ENCODE measurements around the gene OOEP.
"Not testable (repeated sequence)": the region's sequence is repeated elsewhere in the genome, so short reads cannot be mapped to it uniquely, and the experiment has no call there.

OOEP gene

GRCh38 chr6:73393278-73393677 is 23.6 kb upstream of the OOEP start:
- H3K9me3 ChIP-seq (ENCODE audit: control extremely low read depth in 1 of 5, control insufficient read depth in 4 of 5, insufficient read depth in 2 of 5, low read depth in 1 of 5, low read length in 4 of 5): no peaks in the 10 kb centered on the region
- H3K27me3 ChIP-seq (replicated peaks in 2 of 5; ENCODE audit: control insufficient read depth in 4 of 5, insufficient read depth in 5 of 5, low read length in 4 of 5): no peaks in the 10 kb centered on the region
- H3K4me1 ChIP-seq (ENCODE audit: control extremely low read depth in 1 of 4, control insufficient read depth in 4 of 4, insufficient read depth in 4 of 4, low read length in 3 of 4): peaks cover 0 to 18% (median 9%) of the 10 kb centered on the region in 4 experiments
- ChIA-PET CTCF (no interaction called here), POLR2A (no interaction called here)
- WGBS (ENCODE audit: insufficient coverage): 100% methylated on average over 1 of the region's 3 CpGs
- H3K27ac ChIP-seq (ENCODE audit: insufficient read depth in 1 of 2, low read depth in 1 of 2, low read length in 2 of 2, poor library complexity in 1 of 2, severe bottlenecking in 2 of 2): no peak overlapping the region
- H3K4me3 ChIP-seq (ENCODE audit: control insufficient read depth in 1 of 7, extremely low read depth in 1 of 7, insufficient read depth in 4 of 7, low read depth in 2 of 7, low read length in 6 of 7): no peak overlapping the region
- no peak for DNase-seq
- H3K36me3 ChIP-seq (ENCODE audit: control insufficient read depth in 4 of 4, insufficient read depth in 4 of 4, low read length in 3 of 4): no peaks in the 10 kb centered on the region

GRCh38 chr6:73392188-73392587 is 22.5 kb upstream of the OOEP start:
- WGBS (ENCODE audit: insufficient coverage): 63% methylated on average over 1 of the region's 4 CpGs
- peaks cover 0 to 18% (median 9%) of the 10 kb centered on the region in 4 experiments for H3K4me1 ChIP-seq (ENCODE audit: control extremely low read depth in 1 of 4, control insufficient read depth in 4 of 4, insufficient read depth in 4 of 4, low read length in 3 of 4)
- H3K27ac ChIP-seq (ENCODE audit: insufficient read depth in 1 of 2, low read depth in 1 of 2, low read length in 2 of 2, poor library complexity in 1 of 2, severe bottlenecking in 2 of 2); H3K4me3 ChIP-seq (ENCODE audit: control insufficient read depth in 1 of 7, extremely low read depth in 1 of 7, insufficient read depth in 4 of 7, low read depth in 2 of 7, low read length in 6 of 7); H3K27me3 ChIP-seq (replicated peaks in 2 of 5; ENCODE audit: control insufficient read depth in 4 of 5, insufficient read depth in 5 of 5, low read length in 4 of 5); POLR2A ChIA-PET; H3K9me3 ChIP-seq (ENCODE audit: control extremely low read depth in 1 of 5, control insufficient read depth in 4 of 5, insufficient read depth in 2 of 5, low read depth in 1 of 5, low read length in 4 of 5); H3K36me3 ChIP-seq (ENCODE audit: control insufficient read depth in 4 of 4, insufficient read depth in 4 of 4, low read length in 3 of 4); CTCF ChIA-PET; DNase-seq: not testable (repeated sequence)

DNA sequence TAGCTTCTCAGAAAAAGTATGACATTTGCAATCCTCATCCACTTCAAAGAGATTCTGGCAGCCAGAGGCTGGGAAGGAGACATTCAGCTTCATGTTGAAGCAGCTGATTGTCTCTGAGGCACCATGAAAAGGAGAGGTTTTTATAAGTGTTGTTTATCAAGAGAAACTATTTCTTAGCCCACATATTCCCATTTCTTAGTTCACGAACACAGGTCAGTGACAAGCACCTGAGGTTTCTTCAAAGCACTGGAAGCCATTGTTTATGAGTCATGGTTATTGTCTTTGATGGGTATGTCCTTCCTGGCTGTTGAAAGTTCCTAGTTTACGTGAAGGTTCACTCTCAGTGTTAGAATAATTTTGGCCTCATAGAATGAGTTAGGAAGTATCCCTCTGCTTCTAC is 22.0 kb upstream of the OOEP start:
- H3K4me3 ChIP-seq (ENCODE audit: control insufficient read depth in 1 of 7, extremely low read depth in 1 of 7, insufficient read depth in 4 of 7, low read depth in 2 of 7, low read length in 6 of 7): no peak overlapping the region
- DNase-seq: no peak

DNA sequence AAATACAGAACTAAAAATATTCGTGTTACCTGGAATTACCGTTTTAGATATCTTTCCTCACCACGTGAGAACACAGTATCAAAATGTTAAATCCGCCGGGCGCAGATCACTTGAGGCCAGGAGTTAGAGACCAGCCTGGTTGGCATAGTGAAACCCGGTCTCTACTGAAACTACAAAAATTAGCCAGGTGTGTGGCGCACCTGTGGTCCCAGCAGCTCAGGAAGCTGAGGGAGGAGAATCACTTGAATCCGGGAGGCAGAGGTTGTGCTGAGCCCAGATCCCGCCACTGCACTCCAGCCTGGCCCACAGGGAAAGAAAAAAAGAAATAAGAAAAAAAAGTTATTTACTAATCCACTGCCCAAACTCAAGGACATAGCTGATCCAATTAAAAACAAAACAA is 20.2 kb upstream of the OOEP start:
- WGBS (ENCODE audit: insufficient coverage): 93% methylated on average over 5 of the region's 10 CpGs
- CTCF ChIA-PET: no interaction called here
- no peaks in the 10 kb centered on the region for H3K27me3 ChIP-seq (replicated peaks in 2 of 5; ENCODE audit: control insufficient read depth in 4 of 5, insufficient read depth in 5 of 5, low read length in 4 of 5)
- H3K4me1 ChIP-seq (ENCODE audit: control extremely low read depth in 1 of 4, control insufficient read depth in 4 of 4, insufficient read depth in 4 of 4, low read length in 3 of 4): peaks cover 0 to 18% (median 9%) of the 10 kb centered on the region in 4 experiments
- POLR2A ChIA-PET: interaction anchor here (0.7 kb wide), 1 partner anchor 63 kb away, joined by 3 read pairs; no protein-coding TSS in a partner anchor
- H3K9me3 ChIP-seq (ENCODE audit: control extremely low read depth in 1 of 5, control insufficient read depth in 4 of 5, insufficient read depth in 2 of 5, low read depth in 1 of 5, low read length in 4 of 5): no peaks in the 10 kb centered on the region
- H3K36me3 ChIP-seq (ENCODE audit: control insufficient read depth in 4 of 4, insufficient read depth in 4 of 4, low read length in 3 of 4): no peaks in the 10 kb centered on the region
- H3K27ac ChIP-seq (ENCODE audit: insufficient read depth in 1 of 2, low read depth in 1 of 2, low read length in 2 of 2, poor library complexity in 1 of 2, severe bottlenecking in 2 of 2): no peak overlapping the region
- H3K4me3 ChIP-seq (ENCODE audit: control insufficient read depth in 1 of 7, extremely low read depth in 1 of 7, insufficient read depth in 4 of 7, low read depth in 2 of 7, low read length in 6 of 7): no peak overlapping the region
- no peak for DNase-seq

More for the DNA sequence above, 22.0 kb upstream of the OOEP start:
- Histone ChIP-seq H3K27me3 (replicated peaks in 2 of 5; ENCODE audit: control insufficient read depth in 4 of 5, insufficient read depth in 5 of 5, low read length in 4 of 5) (no peaks in the 10 kb centered on the region), H3K27ac (ENCODE audit: insufficient read depth in 1 of 2, low read depth in 1 of 2, low read length in 2 of 2, poor library complexity in 1 of 2, severe bottlenecking in 2 of 2) (no peak overlapping the region), H3K36me3 (ENCODE audit: control insufficient read depth in 4 of 4, insufficient read depth in 4 of 4, low read length in 3 of 4) (no peaks in the 10 kb centered on the region), H3K4me1 (ENCODE audit: control extremely low read depth in 1 of 4, control insufficient read depth in 4 of 4, insufficient read depth in 4 of 4, low read length in 3 of 4) (peaks cover 0 to 18% (median 9%) of the 10 kb centered on the region in 4 experiments), H3K9me3 (ENCODE audit: control extremely low read depth in 1 of 5, control insufficient read depth in 4 of 5, insufficient read depth in 2 of 5, low read depth in 1 of 5, low read length in 4 of 5) (no peaks in the 10 kb centered on the region)
- WGBS (ENCODE audit: insufficient coverage): no CpG with 5 or more reads among the region's 2 CpGs
- CTCF ChIA-PET: interaction anchor here (1.3 kb wide), 1 partner anchor 20 kb away, joined by 4 read pairs; no protein-coding TSS in a partner anchor
- POLR2A ChIA-PET: no interaction called here

DNA sequence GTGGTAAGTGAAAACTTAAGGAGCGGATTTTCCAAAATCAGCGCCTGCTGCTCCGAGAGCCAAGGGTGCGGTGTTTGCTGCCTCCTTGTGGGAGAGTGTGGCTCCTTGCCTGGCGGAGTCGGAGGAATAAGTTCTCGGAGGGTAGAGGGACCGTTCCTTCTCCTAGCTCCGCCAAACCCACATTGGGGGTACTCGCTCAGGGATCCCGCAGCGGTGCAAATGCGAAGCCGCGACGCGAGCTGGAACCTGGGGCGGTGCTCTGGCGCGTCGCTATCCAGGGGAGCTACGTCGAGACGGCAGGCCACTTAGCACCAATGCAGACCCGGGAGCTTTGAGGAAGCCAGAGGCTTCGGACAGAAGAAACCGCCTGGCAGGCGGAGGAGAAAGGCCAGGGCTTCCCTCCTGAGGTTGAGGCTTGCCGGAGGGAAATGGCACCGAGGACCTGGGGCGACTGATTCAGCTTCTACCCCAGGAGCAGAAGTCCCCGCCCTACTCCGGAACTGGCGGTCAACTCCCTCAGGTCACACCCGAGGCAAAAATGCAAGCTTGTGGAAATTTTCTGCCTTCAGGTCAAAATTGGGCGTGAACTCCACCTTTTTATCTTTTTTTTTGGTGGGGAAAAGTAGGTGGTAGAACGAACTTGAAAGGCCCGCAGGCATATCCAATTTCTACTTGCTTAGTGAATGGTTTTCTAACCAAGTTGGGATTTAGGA is 19.3 kb upstream of the OOEP start:
- POLR2A ChIA-PET: no interaction called here
- under 1% methylated on average over 35 of the region's 38 CpGs for WGBS (ENCODE audit: insufficient coverage)
- H3K36me3 ChIP-seq (ENCODE audit: control insufficient read depth in 4 of 4, insufficient read depth in 4 of 4, low read length in 3 of 4): no peaks in the 10 kb centered on the region
- CTCF ChIA-PET: interaction anchor here (0.9 to 1.5 kb wide), 5 partner anchors 12 to 80 kb away, joined by 3 to 4 read pairs (median 3); partner anchors contain the start of gene MTO1
- H3K27ac ChIP-seq (ENCODE audit: insufficient read depth in 1 of 2, low read depth in 1 of 2, low read length in 2 of 2, poor library complexity in 1 of 2, severe bottlenecking in 2 of 2): peak overlapping the region in 1 of 2 experiments; percentile 57
- peaks cover 0 to 18% (median 9%) of the 10 kb centered on the region in 4 experiments for H3K4me1 ChIP-seq (ENCODE audit: control extremely low read depth in 1 of 4, control insufficient read depth in 4 of 4, insufficient read depth in 4 of 4, low read length in 3 of 4)
- H3K4me3 ChIP-seq (ENCODE audit: control insufficient read depth in 1 of 7, extremely low read depth in 1 of 7, insufficient read depth in 4 of 7, low read depth in 2 of 7, low read length in 6 of 7): peak overlapping the region; percentile 63 to 84 (median 64)
- H3K27me3 ChIP-seq (replicated peaks in 2 of 5; ENCODE audit: control insufficient read depth in 4 of 5, insufficient read depth in 5 of 5, low read length in 4 of 5): no peaks in the 10 kb centered on the region
- DNase-seq: peak; percentile 39 to 65 (median 49)
- H3K9me3 ChIP-seq (ENCODE audit: control extremely low read depth in 1 of 5, control insufficient read depth in 4 of 5, insufficient read depth in 2 of 5, low read depth in 1 of 5, low read length in 4 of 5): no peaks in the 10 kb centered on the region

GRCh38 chr6:73388433-73388799 is 18.7 kb upstream of the OOEP start:
- CTCF ChIA-PET: interaction anchor here (0.6 to 1.5 kb wide), 4 partner anchors 12 to 73 kb away, joined by 3 to 4 read pairs (median 3); partner anchors contain the start of gene MTO1
- 89% methylated on average over 2 of the region's 4 CpGs for WGBS (ENCODE audit: insufficient coverage)
- Histone ChIP-seq H3K27me3 (replicated peaks in 2 of 5; ENCODE audit: control insufficient read depth in 4 of 5, insufficient read depth in 5 of 5, low read length in 4 of 5) (no peaks in the 10 kb centered on the region), H3K9me3 (ENCODE audit: control extremely low read depth in 1 of 5, control insufficient read depth in 4 of 5, insufficient read depth in 2 of 5, low read depth in 1 of 5, low read length in 4 of 5) (no peaks in the 10 kb centered on the region), H3K27ac (ENCODE audit: insufficient read depth in 1 of 2, low read depth in 1 of 2, low read length in 2 of 2, poor library complexity in 1 of 2, severe bottlenecking in 2 of 2) (no peak overlapping the region), H3K36me3 (ENCODE audit: control insufficient read depth in 4 of 4, insufficient read depth in 4 of 4, low read length in 3 of 4) (no peaks in the 10 kb centered on the region), H3K4me1 (ENCODE audit: control extremely low read depth in 1 of 4, control insufficient read depth in 4 of 4, insufficient read depth in 4 of 4, low read length in 3 of 4) (peaks cover 0 to 18% (median 9%) of the 10 kb centered on the region in 4 experiments), H3K4me3 (ENCODE audit: control insufficient read depth in 1 of 7, extremely low read depth in 1 of 7, insufficient read depth in 4 of 7, low read depth in 2 of 7, low read length in 6 of 7) (peak overlapping the region in 6 of 7 experiments; percentile 63 to 84 (median 69))
- no peak for DNase-seq
- POLR2A ChIA-PET: no interaction called here

DNA sequence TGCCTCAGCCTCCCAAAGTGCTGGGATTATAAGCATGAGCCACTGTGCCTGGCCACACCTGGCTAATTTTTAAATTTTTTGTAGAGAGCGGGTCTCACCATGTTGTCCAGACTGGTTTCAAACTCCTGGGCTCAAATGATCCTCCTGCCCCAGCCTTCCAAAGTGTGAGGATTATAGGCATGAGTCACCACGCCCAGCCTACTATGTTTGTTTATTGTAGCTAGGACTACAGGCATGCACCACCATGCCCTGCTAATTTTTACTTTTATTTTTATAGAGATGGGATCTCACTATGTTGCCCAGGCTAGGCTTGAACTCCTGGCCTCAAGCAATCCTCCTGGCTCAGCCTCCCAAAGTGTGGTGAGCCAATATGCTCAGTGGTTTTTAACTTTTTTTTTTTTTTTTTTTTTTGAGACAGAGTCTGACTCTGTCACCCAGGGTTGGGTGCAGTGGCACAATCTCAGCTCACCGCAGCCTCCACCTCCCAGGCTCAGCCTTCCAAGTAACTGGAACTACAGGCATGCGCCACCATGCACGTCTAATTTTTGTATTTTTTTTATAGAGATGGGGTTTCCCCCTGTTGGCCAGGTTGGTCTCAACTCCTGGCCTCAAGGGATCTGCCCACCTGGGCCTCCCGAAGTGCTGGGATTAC is 12.9 kb upstream of the OOEP start:
- POLR2A ChIA-PET: no interaction called here

More for the DNA sequence above, 12.9 kb upstream of the OOEP start:
- Histone ChIP-seq H3K27ac (ENCODE audit: insufficient read depth in 1 of 2, low read depth in 1 of 2, low read length in 2 of 2, poor library complexity in 1 of 2, severe bottlenecking in 2 of 2) (no peak overlapping the region), H3K9me3 (ENCODE audit: control extremely low read depth in 1 of 5, control insufficient read depth in 4 of 5, insufficient read depth in 2 of 5, low read depth in 1 of 5, low read length in 4 of 5) (no peaks in the 10 kb centered on the region), H3K27me3 (replicated peaks in 2 of 5; ENCODE audit: control insufficient read depth in 4 of 5, insufficient read depth in 5 of 5, low read length in 4 of 5) (no peaks in the 10 kb centered on the region), H3K36me3 (ENCODE audit: control insufficient read depth in 4 of 4, insufficient read depth in 4 of 4, low read length in 3 of 4) (no peaks in the 10 kb centered on the region), H3K4me1 (ENCODE audit: control extremely low read depth in 1 of 4, control insufficient read depth in 4 of 4, insufficient read depth in 4 of 4, low read length in 3 of 4) (no peaks in the 10 kb centered on the region), H3K4me3 (ENCODE audit: control insufficient read depth in 1 of 7, extremely low read depth in 1 of 7, insufficient read depth in 4 of 7, low read depth in 2 of 7, low read length in 6 of 7) (no peak overlapping the region)
- 100% methylated on average over 3 of the region's 6 CpGs for WGBS (ENCODE audit: insufficient coverage)
- CTCF ChIA-PET: no interaction called here
- DNase-seq: no peak

Measured in common myeloid progenitor, CD34-positive (primary cell).